Posterior cingulate gyrus (tissue), 11 donors: ENCODE data around the gene FNIP2.
A peak's percentile ranks its signal among the peaks of the same experiment; 100 is the strongest.
"Not testable (repeated sequence)": the region's sequence is repeated elsewhere in the genome, so short reads cannot be mapped to it uniquely, and the experiment has no call there.

Experiments used
- DNase-seq, 10 donors: peaks; one replicate each; pipeline versions ENCODE4 v3.0.0 to v3.0.0-alpha.2; 2020 to 2021; ENCODE audit warnings: mixed read lengths in 3 of 10
- intact Hi-C: fragments of 100-400 bp; cut with DNase I; formaldehyde crosslinking; loops from one replicate; pipeline ENCODE4 v1.15.1; 2023

Gene FNIP2

DNA sequence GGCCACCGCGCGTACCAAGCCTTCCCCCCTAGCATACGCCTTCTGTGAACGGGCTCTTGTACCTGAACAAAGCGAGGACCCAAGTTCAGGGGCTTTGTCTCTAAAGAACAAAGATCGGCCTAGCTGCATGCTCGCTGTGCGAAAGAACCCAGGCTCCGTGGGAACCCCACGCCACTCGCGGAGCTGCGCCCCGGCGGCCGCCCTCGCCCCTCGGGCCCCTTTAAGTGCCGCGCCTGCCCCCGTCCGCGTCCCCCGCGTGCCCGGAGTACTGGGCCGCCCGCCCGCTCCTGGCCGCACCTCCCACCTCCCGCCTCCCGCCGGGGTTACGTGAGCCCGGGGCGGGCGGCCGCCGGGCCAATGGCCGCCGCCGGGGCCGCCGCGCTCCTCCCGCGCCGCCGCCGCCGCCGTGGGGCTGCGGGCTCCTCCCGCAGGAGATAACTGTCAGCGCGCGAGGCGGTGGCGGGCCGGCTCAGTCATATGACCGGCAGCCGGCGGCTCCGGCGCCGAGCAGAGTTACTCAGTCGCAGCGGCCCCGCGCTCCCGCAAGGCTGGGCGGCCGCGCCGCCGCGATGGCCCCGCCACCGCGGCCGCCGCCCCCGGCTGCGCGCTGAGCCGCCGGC is at the start of gene FNIP2:
TSS of gene FNIP2 (plus strand) at position 472 of the 620 bp plus-strand sequence. CDS start 187 bp downstream, outside the sequence.
- intact Hi-C loops = loop anchor here (2.0 to 5.0 kb wide), 3 partner anchors 36 to 336 kb away; no protein-coding TSS in a partner anchor
- peak; percentile 67 to 98 (median 85) for DNase-seq

DNA sequence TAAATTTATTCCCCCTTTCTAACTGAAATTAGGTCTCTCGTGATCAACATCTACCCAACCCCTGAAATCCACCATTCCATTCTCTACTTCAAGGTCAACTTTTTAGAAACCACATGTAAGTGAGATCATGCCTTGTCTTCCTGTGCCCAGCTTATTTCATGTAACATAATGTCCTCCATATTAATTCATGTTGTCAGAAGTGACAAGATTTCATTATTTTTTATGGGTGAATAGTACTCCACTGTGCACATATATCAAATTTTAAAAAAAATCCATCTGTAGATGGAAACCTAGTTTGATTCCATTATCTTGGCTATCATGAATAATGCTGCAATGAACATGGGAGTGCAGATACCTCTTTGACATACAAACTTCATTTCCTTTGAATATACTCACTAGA is 47.1 kb upstream of the FNIP2 start:
- intact Hi-C loops = loop anchor here (2.0 kb wide), 1 partner anchor 49 kb away; the partner anchor contains the start of gene ETFDH
- DNase-seq = no peak

DNA sequence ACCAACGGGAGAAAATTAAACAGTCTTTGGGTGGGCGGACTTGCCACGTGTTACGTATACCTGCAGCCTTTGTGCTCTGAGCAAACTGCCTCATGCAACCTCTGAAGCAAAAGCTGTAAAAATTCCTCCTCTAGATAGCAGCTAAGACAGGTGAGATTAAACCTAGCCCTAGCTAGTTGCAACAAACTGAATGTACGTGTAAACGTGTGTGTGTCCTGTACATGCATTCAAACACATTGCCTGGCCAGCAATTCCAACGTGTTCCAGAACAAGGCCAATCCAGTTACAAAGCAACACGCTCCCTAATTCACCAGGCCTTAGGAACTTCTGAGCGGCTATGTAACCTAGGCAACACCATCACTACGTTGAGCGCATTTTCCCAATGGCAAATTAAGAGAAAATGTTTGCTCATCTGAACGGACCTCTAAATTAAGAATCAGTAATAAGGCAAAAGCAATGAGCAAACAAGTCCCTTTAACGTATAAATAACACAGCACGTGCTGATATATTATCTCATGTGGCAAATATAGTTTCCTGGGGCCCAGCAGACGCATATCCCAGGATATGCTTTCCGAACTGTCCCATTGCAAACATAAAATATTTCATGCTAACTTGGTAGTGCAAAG is 46.4 kb upstream of the FNIP2 start:
- DNase-seq = no peak
- intact Hi-C loops = loop anchor here (2.0 kb wide), 1 partner anchor 50 kb away; the partner anchor contains the start of gene ETFDH

DNA sequence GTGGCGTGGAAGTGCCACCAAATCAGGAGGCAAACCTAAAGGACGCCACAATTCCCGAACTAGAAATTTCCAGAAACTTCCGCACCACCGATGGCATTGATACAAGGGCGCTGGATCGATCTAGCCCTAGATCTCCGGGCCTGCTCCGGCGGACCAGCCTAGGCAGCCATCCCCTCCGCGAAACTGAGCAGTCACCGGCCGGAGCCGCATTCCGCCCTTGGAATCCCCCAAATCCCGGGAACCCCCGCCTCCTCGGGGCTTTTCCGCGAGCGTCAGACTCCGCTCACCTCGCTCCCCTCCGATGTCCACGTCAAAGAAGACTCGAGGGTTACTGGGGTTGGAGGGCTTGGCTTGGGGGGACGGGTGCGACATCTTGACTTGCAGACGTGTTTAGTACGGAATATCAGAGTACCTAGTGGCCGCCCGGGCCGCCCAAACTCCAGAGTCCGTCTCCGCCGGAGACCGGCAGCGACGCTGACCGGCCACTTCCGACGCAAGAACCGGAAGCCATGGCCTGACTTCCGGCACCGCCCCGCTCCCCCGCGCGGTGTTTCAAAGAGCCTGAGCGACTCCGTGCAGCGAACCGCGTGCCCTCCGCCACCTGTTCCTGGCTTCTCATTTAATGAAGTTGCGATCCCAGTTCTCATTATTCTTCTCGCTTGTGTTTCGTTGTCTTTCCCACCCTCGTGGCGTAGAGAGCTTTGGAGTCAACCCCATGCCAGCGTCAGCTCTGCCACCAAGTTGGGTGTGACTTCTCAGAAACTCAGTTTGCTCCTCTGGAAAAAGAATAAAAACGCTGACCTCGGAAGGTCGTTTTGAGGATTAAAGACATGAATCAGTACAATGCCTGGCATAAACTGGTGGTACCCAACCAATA is 45.7 kb upstream of the FNIP2 start, which contains the start of gene PPID:
TSS of gene PPID (minus strand) at position 480 of the 877 bp plus-strand sequence. CDS start at position 372, 108 bp downstream.
- intact Hi-C loops = loop anchor here (2.0 kb wide), 1 partner anchor 50 kb away; the partner anchor contains the start of gene ETFDH
- peak; percentile 77 to 97 (median 86) for DNase-seq

DNA sequence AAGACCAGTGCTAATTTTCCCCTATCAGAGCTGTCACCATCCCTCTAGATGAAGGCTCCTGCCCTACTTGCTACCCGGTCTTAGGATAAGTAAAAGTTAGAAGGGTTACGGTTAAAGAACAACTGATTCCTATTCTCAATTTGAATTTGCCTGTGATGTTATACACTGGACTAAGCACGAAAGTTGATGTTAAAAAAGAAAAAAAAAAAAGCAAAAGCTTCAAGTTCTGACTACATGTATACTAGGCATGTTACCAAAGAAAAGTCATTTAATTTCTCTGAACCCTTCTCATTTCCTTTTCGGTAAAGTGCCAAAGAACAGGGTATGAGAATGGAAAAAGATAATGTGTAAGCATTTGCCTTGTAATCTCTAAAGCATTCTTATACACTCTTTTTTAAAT is 44.2 kb upstream of the FNIP2 start:
- intact Hi-C loops = loop anchor here (5.0 kb wide), 1 partner anchor 453 kb away; no protein-coding TSS in a partner anchor
- no peak for DNase-seq

DNA sequence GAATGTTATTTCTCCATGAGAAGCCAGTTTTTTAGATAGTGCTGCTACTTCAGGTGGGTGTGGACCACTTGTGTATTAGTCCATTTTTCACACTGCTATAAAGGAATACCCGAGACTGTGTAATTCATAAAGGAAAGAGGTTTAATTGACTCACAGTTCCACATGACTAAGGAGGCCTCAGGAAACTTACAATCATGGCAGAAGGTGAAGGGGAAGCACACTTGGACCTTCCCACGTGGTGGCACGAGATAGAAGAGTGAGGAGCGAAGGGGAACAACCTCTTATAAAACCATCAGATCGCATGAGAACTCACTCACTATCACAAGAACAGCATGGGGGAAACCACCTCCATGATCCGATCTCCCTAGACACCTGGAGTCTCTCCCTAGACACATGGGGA is 42.2 kb upstream of the FNIP2 start:
- DNase-seq = no peak
- intact Hi-C loops = loop anchor here (5.0 kb wide), 1 partner anchor 451 kb away; no protein-coding TSS in a partner anchor

DNA sequence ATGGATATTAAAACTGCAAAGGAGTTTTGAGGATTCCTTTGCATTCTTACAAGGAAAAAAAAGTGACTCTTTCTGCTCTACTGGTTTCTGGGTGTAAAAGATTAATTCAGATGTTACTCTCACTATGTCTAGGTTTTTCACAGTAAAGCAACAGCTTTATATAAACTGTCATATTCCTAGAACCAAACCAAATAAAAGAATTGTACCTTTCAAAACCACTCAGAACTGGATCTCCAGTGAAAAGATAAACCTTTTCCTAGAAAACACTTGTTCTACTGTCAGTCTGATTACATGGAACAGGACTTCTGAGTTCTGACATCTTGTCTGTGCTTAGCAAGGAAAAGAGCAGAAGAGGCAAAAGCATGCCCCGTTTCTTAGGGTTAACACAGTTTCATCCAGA is 40.6 kb upstream of the FNIP2 start:
- no peak for DNase-seq
- intact Hi-C loops = loop anchor here (5.0 kb wide), 1 partner anchor 449 kb away; no protein-coding TSS in a partner anchor

DNA sequence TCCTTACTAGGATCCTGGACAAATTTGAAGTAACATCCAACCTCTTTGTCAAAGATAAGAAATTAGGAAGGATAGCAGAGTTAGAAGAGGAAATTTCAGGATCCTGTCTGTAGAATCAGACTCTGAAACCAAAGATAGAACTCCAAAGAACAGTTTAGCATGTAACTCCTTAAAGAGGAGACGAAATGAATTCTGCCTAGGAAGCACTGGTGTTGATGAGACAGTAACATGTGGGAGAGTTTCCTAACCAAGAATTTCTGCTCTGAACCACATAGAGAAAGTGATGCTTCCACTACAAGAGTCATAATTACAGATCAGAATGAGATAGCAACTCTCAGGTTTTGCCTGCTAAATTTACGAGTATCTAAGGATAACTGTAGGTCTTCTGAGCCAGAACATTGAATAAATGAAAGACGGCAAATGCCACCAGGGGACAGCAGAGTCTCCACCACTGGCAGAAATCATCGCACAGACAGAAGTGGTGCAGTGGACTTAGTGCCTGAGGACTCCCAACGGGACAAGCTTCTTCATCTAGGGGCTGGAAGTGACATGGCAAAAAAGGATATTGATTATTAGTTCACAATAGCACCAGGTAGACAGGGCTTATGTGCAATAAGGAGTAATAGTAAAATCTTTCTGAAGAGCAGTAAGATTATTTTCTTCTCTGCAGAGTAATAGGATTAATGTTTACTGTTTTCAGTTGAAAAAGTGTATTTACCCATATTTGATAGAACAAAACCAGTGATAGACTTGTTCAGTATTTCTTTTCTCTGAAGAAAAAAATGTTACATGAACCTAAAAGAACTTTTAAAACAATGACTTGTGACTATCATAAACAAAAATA is 38.9 kb upstream of the FNIP2 start:
- intact Hi-C loops = loop anchor here (1.0 to 5.0 kb wide), 5 partner anchors 37 to 717 kb away; partner anchors contain the start of gene FNIP2
- peak; percentile 26 to 94 (median 74) for DNase-seq

DNA sequence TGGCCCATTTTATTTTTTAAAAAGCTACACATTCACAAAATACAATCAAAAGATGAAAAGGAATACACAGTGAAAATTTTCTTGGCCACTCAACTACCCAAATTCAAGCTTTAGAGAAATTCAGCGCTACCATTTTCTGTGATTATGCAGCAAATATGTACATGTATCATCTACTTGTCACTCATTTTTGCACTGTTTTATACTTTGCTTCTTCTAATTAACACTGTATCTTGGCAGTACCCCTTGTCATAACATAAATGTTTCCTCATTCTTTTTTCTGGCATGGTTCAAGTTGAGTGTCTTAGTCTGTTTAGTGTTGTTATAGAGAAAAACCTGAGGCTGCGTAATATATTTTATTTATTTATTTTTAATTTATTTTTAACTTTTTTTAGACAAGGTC is 30.0 kb upstream of the FNIP2 start:
- no peak for DNase-seq
- intact Hi-C loops = no loop called here

DNA sequence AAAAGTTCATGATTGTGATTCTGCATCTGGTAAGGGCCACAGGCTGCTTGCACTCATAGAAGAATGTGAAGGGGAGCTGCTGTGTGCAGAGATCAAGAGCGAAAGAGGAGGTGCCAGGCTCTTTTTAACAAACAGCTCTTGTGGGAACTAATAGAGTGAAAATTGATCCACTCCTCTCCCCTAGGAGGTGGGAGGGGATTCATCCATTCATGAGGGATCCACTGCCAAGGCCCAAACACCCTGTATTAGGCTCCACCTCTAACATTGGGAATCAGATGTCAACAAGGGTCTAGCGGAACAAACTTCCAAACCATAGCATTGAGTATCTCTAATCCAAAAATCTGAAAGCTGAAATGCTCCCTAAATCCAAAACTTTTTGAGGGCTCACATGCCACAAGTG is 29.2 kb upstream of the FNIP2 start:
- no peak for DNase-seq
- intact Hi-C loops = no loop called here

DNA sequence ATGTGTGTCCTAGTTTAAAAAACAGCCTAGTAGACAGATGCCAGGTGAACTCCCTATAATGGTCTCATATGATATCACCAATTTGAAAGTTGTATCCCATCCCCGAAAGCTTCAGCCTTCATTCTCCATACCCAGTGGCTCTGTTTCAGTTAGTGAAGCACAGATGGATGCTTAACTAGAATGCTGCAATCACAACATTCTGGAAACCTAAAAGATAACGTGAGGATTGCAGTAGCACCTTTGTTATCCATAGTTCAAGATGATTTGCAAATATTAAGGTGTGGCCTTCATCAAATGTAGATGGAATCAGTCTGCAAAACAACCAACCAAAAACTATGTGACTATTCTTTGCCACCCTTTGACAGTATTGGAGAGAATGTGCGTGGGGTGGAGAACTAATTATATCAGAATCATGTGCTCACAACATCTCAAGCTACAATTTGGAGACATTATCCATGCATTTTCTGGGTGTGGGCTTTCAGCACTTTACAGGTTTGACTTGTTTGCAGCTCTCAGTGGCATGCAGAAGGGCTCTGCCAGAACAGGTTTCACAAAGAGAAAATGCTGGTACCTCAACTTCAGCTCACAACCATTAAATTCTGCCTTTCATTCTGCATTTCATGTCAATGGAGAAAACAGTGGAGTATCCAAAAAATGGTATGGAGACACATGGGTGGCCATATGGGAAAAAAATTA is 27.4 kb upstream of the FNIP2 start:
- intact Hi-C loops = no loop called here
- no peak for DNase-seq

DNA sequence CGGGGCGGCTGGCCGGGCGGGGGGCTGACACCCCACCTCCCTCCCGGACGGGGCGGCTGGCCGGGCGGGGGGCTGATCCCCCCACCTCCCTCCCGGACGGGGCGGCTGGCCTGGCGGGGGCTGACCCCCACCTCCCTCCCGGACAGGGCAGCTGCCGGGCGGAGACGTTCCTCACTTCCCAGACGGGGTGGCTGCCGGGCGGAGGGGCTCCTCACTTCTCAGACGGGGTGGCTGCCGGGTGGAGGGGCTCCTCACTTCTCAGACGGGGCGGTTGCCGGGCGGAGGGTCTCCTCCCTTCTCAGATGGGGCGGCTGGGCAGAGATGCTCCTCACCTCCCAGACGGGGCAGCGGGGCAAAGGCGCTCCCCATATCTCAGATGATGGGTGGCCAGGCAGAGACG is 22.3 kb upstream of the FNIP2 start:
- peak in 1 of 10 donors; percentile 53 for DNase-seq
- intact Hi-C loops = not testable (repeated sequence)

DNA sequence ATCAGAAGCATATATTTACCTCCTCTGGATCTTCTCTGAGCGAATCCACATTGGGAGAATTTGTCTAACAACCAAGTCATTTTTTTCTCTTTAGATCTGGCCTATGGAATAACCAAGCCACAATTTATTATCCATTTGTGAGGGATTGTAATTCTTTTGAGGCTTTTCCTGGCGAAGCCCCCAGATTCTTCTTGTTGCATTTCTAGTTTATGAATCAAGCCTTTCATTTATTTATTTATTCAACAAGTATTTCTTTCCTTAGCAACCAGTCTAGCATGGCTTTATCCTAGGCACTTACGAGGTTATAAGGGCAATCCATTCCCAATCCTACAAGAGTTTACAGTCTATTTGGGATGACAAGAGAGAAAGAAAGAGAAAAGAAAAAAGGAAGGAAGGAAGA is 18.4 kb upstream of the FNIP2 start:
- DNase-seq = no peak
- intact Hi-C loops = no loop called here

DNA sequence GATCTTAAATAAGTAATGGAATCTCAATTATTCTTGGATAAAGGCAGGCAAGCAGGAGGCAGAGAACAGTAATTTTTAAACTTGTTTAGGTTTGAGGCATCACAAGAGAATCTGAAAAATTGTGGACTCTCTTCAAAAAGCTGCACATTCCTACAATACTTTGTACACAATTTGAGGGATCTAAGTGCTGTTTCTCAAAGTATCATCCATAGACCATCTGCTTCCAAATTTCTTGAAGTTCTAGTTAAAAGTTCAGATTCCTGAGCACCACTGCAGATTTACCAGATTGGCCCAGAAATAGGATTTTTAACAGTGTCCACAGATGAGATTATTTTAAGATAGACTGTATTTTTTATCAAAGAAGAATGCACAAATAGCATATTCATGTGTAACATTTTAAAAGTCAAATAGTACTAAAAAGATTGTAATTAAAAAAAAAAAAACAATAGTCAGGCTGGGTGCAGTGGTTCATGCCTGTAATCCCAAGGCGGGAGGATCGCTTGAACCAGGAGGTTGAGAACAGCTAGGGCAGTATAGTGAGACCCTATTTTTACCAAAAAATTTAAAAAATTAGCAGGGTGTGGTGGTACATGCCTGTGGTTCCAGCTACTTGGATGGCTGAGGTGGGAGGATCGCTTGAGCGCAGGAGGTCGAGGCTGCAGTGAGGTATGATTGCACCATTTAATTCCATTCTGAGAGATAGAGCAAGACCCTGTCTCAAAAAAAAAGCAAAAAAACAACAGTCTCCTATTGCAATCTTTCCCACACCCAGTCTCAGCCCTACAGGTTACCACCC is 14.2 kb upstream of the FNIP2 start:
- intact Hi-C loops = no loop called here
- DNase-seq = no peak

DNA sequence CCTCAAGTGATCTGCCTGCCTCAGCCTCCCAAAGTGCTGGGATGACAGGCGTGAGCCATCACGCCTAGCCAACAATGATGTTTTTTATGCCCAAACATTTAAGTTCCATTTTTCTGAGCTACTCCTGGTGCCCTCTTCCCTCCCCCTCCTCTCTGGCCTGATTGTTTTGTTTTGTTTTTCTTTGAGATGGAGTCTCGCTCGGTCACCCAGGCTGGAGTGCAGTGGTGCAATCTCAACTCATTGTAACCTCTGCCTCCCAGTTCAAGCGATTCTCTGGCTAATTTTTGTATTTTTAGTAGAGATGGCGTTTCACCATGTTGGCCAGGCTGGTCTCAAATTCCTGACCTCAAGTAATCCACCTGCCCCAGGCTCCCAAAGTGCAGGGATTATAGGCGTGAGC is 13.0 kb upstream of the FNIP2 start:
- intact Hi-C loops, DNase-seq: not testable (repeated sequence)

DNA sequence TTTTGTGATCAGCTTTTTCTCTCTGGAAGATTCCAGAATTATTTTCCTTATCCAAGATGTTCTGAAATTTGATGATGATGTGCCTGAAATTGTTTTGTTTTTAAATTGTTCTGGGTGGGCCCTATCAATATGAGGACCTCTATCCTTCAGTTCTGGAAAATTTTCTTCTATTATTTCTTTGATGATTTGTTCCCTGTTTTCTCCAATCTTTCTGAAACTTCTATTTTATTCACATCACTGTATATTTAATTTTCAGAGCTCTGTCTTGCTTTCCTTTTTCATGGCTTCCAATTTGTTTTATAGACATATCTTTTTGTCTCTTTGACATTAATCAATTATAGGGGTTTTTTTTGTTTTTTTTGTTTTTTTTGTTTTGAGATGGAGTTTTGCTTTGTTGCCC is 12.2 kb upstream of the FNIP2 start:
- DNase-seq = no peak
- intact Hi-C loops = no loop called here

DNA sequence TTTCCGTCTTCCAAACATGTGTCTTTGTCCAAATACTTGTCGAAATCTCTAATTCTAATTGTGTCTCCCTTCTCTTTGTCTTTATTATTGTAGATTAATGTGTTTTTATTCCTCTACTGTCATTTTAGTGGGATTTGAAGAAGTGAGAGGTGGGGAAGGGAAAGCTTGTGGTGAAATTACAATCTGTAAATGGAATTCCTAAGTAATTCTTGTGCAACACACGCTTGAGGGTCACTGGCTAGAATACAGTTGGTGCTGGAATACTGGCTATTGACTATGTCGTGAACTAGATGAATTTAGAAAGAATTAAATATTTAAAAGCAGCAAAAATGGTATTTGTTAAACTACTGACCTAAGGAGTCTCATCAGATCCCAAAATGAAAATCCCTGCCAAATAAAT is 10.7 kb upstream of the FNIP2 start:
- DNase-seq = no peak
- intact Hi-C loops = no loop called here

DNA sequence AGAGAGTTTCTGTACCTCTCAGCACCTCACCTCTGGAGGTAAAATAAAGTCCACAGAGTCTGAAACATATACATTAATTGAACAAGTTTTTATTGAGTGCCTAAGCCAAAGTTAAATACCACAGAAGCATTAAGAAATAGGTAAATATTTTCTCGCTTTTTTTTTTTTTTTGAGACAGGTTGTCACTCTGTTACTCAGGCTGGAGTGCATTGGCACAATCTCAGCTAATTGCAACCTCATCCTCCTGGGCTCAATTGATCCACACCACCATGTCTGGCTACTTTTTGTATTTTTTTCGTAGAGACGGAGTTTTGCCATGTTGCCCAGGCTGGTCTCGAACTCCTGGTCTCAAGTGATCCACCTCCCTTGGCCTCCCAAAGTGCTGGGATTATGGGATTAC is 10.1 kb upstream of the FNIP2 start:
- intact Hi-C loops = no loop called here
- DNase-seq = no peak
